Tibial artery (tissue), 4 donors: Measurements from ENCODE around the gene CACNA1B.

Experiments used
- DNase-seq, 2 donors: peaks; one replicate each; pipeline ENCODE4 v3.0.0-alpha.2; 2019
- H3K27ac ChIP-seq, 2 donors: fragments of 200-600 bp; sonication (generic) in 1 of 2; 1 replicate in 1 of 2; 2 replicates in 1 of 2; pipeline ENCODE4 v1.5.1; 2018 to 2019; ENCODE audit warnings: mild to moderate bottlenecking in 1 of 2
- H3K27me3 ChIP-seq, 2 donors: fragments of 200-600 bp; sonication (generic) in 1 of 2; one replicate each; pipeline versions ENCODE4 v1.5.1 to v1.6.0; 2016 to 2019
- H3K36me3 ChIP-seq, 3 donors: fragments of 200-600 bp; sonication (generic) in 2 of 3; one replicate each; pipeline ENCODE4 v1.5.1; 2016 to 2019; ENCODE audit warnings: mild to moderate bottlenecking in 2 of 3
- H3K4me1 ChIP-seq, 4 donors: fragments of 200-600 bp; sonication (generic) in 2 of 4; 1 replicate in 3 of 4; 2 replicates in 1 of 4; pipeline ENCODE4 v1.5.1; 2016 to 2019
- H3K4me3 ChIP-seq, 2 donors: fragments of 200-600 bp; sonication (generic) in 1 of 2; 1 replicate in 1 of 2; 2 replicates in 1 of 2; pipeline ENCODE4 v1.5.1; 2018 to 2019; ENCODE audit warnings: mild to moderate bottlenecking in 2 of 2
- H3K9me3 ChIP-seq, 3 donors: fragments of 200-600 bp; sonication (generic) in 1 of 3; one replicate each; pipeline ENCODE4 v1.5.1; 2016 to 2019
- intact Hi-C: fragments of 100-400 bp; cut with DNase I; formaldehyde crosslinking; loops from one replicate; pipeline ENCODE4 v1.15.0; 2023; ENCODE audit warnings: low total_unique reads
- TF ChIP-seq, protein P1 (sequence below), 2 experiments: fragments of 200-600 bp in 1 of 2; fragments of 450-650 bp in 1 of 2; IDR thresholded peaks; one replicate each; pipeline ENCODE4 v1.5.1; 2017 to 2019; ENCODE audit warnings: antibody characterized with exemption in 2 of 2, mild to moderate bottlenecking in 1 of 2, moderate library complexity in 1 of 2

The CACNA1B gene

DNA sequence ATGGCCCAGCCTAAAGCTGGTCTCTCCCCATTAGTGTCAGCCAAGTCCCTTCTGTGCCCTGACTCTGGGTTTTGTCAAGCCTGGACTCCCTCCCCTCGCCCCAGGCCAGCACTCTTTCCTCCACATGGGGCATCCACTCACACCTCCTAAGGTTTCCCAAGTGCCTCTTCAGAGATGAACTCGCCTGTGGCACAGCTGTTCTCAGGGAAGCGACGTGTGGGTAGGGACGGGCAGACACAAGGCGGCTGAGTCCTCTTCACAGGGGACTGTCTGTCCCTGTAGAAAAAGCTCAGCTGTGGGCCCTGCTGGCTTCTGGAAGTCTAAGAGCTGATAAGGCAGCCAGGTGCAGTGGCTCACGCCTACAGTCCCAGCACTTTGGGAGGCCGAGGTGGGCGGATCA, 78.5 kb downstream of the CACNA1B start:
- Histone ChIP-seq H3K27ac (no peak overlapping the region), H3K4me1 (no peaks in the 10 kb centered on the region), H3K9me3 (no peaks in the 10 kb centered on the region), H3K36me3 (no peaks in the 10 kb centered on the region), H3K4me3 (no peak overlapping the region), H3K27me3 (peaks cover 0 to 18% of the 10 kb centered on the region in 2 donors)
- no peak for DNase-seq
- TF ChIP-seq, protein P1, sequence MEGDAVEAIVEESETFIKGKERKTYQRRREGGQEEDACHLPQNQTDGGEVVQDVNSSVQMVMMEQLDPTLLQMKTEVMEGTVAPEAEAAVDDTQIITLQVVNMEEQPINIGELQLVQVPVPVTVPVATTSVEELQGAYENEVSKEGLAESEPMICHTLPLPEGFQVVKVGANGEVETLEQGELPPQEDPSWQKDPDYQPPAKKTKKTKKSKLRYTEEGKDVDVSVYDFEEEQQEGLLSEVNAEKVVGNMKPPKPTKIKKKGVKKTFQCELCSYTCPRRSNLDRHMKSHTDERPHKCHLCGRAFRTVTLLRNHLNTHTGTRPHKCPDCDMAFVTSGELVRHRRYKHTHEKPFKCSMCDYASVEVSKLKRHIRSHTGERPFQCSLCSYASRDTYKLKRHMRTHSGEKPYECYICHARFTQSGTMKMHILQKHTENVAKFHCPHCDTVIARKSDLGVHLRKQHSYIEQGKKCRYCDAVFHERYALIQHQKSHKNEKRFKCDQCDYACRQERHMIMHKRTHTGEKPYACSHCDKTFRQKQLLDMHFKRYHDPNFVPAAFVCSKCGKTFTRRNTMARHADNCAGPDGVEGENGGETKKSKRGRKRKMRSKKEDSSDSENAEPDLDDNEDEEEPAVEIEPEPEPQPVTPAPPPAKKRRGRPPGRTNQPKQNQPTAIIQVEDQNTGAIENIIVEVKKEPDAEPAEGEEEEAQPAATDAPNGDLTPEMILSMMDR (IDR thresholded peaks at IDR 0.05), result no peak
- intact Hi-C loops, result no loop called here

DNA sequence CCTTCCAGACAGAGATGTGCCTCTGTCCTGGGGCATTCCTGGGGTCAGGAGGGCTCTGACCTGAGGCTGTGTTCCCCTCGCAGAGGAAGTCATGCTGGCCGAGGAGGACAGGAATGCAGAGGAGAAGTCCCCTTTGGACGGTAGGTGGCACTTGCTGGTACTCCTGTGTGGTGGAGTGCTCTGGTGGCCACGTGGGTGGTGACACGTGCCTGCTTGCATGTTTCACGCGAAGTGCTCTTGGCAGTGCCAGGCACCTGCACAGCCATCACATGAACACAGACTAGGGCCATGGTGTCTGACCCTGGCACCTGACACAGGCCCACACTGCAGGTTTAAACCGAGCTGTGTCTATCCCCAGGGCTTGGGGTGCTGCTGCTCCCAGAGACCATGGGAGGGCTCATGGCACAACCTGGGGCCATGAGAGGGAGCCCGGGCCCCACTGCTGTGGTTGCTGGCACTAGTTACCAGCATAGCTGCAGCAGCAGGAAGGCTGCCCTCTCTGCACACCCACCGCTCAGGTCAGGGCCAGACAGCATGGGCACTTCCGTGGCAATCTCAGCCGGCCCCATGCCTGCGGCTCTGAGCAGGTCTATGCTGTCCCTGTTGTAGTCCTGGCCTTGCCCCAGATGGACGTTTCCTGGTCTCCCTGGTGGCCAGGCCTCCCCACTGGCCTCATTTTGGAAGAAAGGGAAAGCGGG, 79.3 kb downstream of the CACNA1B start:
- no peak for DNase-seq
- H3K4me1 ChIP-seq, result no peaks in the 10 kb centered on the region
- no peaks in the 10 kb centered on the region for H3K9me3 ChIP-seq
- TF ChIP-seq, protein P1 (IDR thresholded peaks at IDR 0.05), result no peak
- intact Hi-C loops, result no loop called here
- H3K36me3 ChIP-seq, result no peaks in the 10 kb centered on the region
- no peak overlapping the region for H3K27ac ChIP-seq
- H3K27me3 ChIP-seq, result peaks cover 0 to 15% of the 10 kb centered on the region in 2 donors
- no peak overlapping the region for H3K4me3 ChIP-seq

DNA sequence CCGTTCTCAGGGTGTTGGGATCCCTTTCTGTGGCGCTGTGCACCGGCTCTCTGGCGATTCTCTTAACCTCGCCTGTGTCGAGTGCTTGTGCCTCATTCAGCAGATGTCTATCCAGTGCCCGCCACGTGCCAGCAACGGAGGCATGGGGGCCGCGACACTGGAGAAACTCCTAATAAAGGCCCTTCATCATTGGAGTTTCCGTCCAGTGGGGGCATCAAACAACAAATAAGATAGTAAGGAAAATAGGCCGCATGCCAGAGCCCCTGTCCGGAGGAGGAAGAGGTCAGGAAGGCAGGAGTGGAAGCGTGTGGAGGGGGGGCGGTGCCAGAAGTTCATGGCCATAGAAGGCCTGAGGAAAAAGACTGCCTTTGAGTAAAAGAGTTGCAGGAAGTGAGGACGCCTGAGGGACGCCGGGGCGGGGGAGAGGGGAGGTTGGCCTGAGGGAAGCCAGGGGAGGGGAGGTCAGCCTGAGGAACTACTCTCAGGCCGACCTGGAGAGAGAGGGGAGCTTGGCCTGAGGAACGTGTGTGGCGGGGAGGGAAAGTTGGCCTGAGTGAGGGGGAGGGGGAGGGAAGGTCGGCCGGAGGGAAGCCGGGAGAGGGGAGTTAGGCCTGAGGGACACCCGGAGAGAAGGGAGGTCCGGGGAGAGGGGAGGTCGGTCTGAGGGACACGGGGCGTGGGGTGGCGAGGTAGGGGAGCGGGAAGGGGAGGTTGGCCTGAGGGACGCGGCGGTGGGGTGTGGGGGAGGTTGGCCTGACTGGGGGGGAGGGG, 82.2 kb downstream of the CACNA1B start:
- intact Hi-C loops, result no loop called here
- no peaks in the 10 kb centered on the region for H3K4me1 ChIP-seq
- no peaks in the 10 kb centered on the region for H3K36me3 ChIP-seq
- no peak for DNase-seq
- no peak overlapping the region for H3K27ac ChIP-seq
- TF ChIP-seq, protein P1 (IDR thresholded peaks at IDR 0.05), result no peak
- no peaks in the 10 kb centered on the region for H3K9me3 ChIP-seq
- no peaks in the 10 kb centered on the region for H3K27me3 ChIP-seq
- H3K4me3 ChIP-seq, result no peak overlapping the region

- Histone ChIP-seq H3K36me3 (no peaks in the 10 kb centered on the region), H3K27ac (no peak overlapping the region), H3K4me3 (no peak overlapping the region), H3K27me3 (no peaks in the 10 kb centered on the region), H3K9me3 (no peaks in the 10 kb centered on the region), H3K4me1 (no peaks in the 10 kb centered on the region)
- TF ChIP-seq, protein P1 (IDR thresholded peaks at IDR 0.05), result no peak
- intact Hi-C loops, result no loop called here
- peak in 1 of 2 donors; percentile 53 for DNase-seq
Observed at GRCh38 chr9:137960496-137960895, 82.9 kb downstream of the CACNA1B start.

GRCh38 chr9:137963525-137963924, 85.9 kb downstream of the CACNA1B start:
- Histone ChIP-seq H3K27ac (no peak overlapping the region), H3K36me3 (no peaks in the 10 kb centered on the region), H3K4me3 (no peak overlapping the region), H3K27me3 (no peaks in the 10 kb centered on the region), H3K9me3 (no peaks in the 10 kb centered on the region), H3K4me1 (no peaks in the 10 kb centered on the region)
- DNase-seq, result no peak
- intact Hi-C loops, result no loop called here
- TF ChIP-seq, protein P1 (IDR thresholded peaks at IDR 0.05), result no peak
